ENCODE measurements around the gene DNAAF1.
A peak's percentile ranks its signal among the peaks of the same experiment; 100 is the strongest.

The DNAAF1 gene

GRCh38 chr16:84144209-84144858, 774 bp upstream of the DNAAF1 start:
- H3K27ac ChIP-seq (ENCODE audit: low read length), result peak overlapping the region; percentile 76
- no peak for TF ChIP-seq EZH2 (IDR thresholded peaks at IDR 0.05; ENCODE audit: borderline replicate concordance, low read depth, low read length, severe bottlenecking)
- peak; percentile 44 for TF ChIP-seq CTCF (IDR thresholded peaks at IDR 0.05; ENCODE audit: borderline replicate concordance, extremely low read depth, low read length, poor library complexity, severe bottlenecking)

GRCh38 chr16:84150926-84151325, 5.8 kb downstream of the DNAAF1 start:
- H3K27ac ChIP-seq (ENCODE audit: low read length), result no peak overlapping the region
- DNase-seq (no peak), ATAC-seq (ENCODE audit: insufficient read depth, low read depth) (no peak)
- H3K4me2 ChIP-seq (ENCODE audit: insufficient read depth, low read length), result no peak overlapping the region
- no peak overlapping the region for H3K4me3 ChIP-seq (ENCODE audit: low read depth in 1 of 2, low read length in 2 of 2)
- no peaks in the 10 kb centered on the region for H3K9me3 ChIP-seq (ENCODE audit: insufficient read depth, low read length, severe bottlenecking)
- H3K9ac ChIP-seq (ENCODE audit: low read depth, low read length), result no peak overlapping the region
- no peaks in the 10 kb centered on the region for H3K27me3 ChIP-seq (ENCODE audit: insufficient read depth, low read length, poor library complexity)
- H3K36me3 ChIP-seq (ENCODE audit: insufficient read depth, low read length), result no peaks in the 10 kb centered on the region
- TF ChIP-seq EZH2 (IDR thresholded peaks at IDR 0.05; ENCODE audit: borderline replicate concordance, low read depth, low read length, severe bottlenecking), result no peak
- no peaks in the 10 kb centered on the region for H3K4me1 ChIP-seq (ENCODE audit: insufficient read depth, low read length)
- no peak overlapping the region for H2AFZ ChIP-seq (ENCODE audit: low read depth, low read length)
- H3K79me2 ChIP-seq (ENCODE audit: insufficient read depth, low read length), result no peaks in the 10 kb centered on the region
- no peaks in the 10 kb centered on the region; the same call in 1 of the 2 replicates for H4K20me1 ChIP-seq (ENCODE audit: insufficient read depth, low read length)

More at GRCh38 chr16:84144209-84144858, 774 bp upstream of the DNAAF1 start:
- peak overlapping the region; percentile 100 for H3K4me2 ChIP-seq (ENCODE audit: insufficient read depth, low read length)
- no peaks in the 10 kb centered on the region for H3K9me3 ChIP-seq (ENCODE audit: insufficient read depth, low read length, severe bottlenecking)
- H3K4me1 ChIP-seq (ENCODE audit: insufficient read depth, low read length), result peaks cover 52% of the 10 kb centered on the region
- ATAC-seq (ENCODE audit: insufficient read depth, low read depth) (peak; percentile 51), DNase-seq (peak; percentile 50)
- H3K36me3 ChIP-seq (ENCODE audit: insufficient read depth, low read length), result peaks cover 3% of the 10 kb centered on the region; the same call in 1 of the 2 replicates
- peak overlapping the region; percentile 78 for H3K9ac ChIP-seq (ENCODE audit: low read depth, low read length)
- no peaks in the 10 kb centered on the region for H3K27me3 ChIP-seq (ENCODE audit: insufficient read depth, low read length, poor library complexity)
- peak overlapping the region; percentile 74 for H2AFZ ChIP-seq (ENCODE audit: low read depth, low read length)
- H3K79me2 ChIP-seq (ENCODE audit: insufficient read depth, low read length), result peaks cover 54% of the 10 kb centered on the region
- peaks cover 22% of the 10 kb centered on the region for H4K20me1 ChIP-seq (ENCODE audit: insufficient read depth, low read length)
- peak overlapping the region; percentile 97 to 98 for H3K4me3 ChIP-seq (ENCODE audit: low read depth in 1 of 2, low read length in 2 of 2)

- no peak overlapping the region for H3K9ac ChIP-seq (ENCODE audit: low read depth, low read length)
- no peak overlapping the region for H3K27ac ChIP-seq (ENCODE audit: low read length)
- no peaks in the 10 kb centered on the region for H3K79me2 ChIP-seq (ENCODE audit: insufficient read depth, low read length)
- H3K4me3 ChIP-seq (ENCODE audit: low read depth in 1 of 2, low read length in 2 of 2), result no peak overlapping the region
- H2AFZ ChIP-seq (ENCODE audit: low read depth, low read length), result no peak overlapping the region
- no peak overlapping the region for H3K4me2 ChIP-seq (ENCODE audit: insufficient read depth, low read length)
- H3K36me3 ChIP-seq (ENCODE audit: insufficient read depth, low read length), result no peaks in the 10 kb centered on the region
- no peak for ATAC-seq (ENCODE audit: insufficient read depth, low read depth)
- no peaks in the 10 kb centered on the region for H3K27me3 ChIP-seq (ENCODE audit: insufficient read depth, low read length, poor library complexity)
- no peaks in the 10 kb centered on the region for H4K20me1 ChIP-seq (ENCODE audit: insufficient read depth, low read length)
- no peak for DNase-seq
- H3K9me3 ChIP-seq (ENCODE audit: insufficient read depth, low read length, severe bottlenecking), result no peaks in the 10 kb centered on the region
- TF ChIP-seq CTCF (IDR thresholded peaks at IDR 0.05; ENCODE audit: borderline replicate concordance, extremely low read depth, low read length, poor library complexity, severe bottlenecking), result no peak
- TF ChIP-seq EZH2 (IDR thresholded peaks at IDR 0.05; ENCODE audit: borderline replicate concordance, low read depth, low read length, severe bottlenecking), result no peak
- H3K4me1 ChIP-seq (ENCODE audit: insufficient read depth, low read length), result no peaks in the 10 kb centered on the region
Measured at GRCh38 chr16:84153660-84154214, 8.6 kb downstream of the DNAAF1 start.

GRCh38 chr16:84155226-84155625, 10.1 kb downstream of the DNAAF1 start:
- Histone ChIP-seq H3K9me3 (ENCODE audit: insufficient read depth, low read length, severe bottlenecking) (no peaks in the 10 kb centered on the region), H3K79me2 (ENCODE audit: insufficient read depth, low read length) (no peaks in the 10 kb centered on the region), H3K4me3 (ENCODE audit: low read depth in 1 of 2, low read length in 2 of 2) (no peak overlapping the region), H3K9ac (ENCODE audit: low read depth, low read length) (no peak overlapping the region), H3K27ac (ENCODE audit: low read length) (no peak overlapping the region), H4K20me1 (ENCODE audit: insufficient read depth, low read length) (no peaks in the 10 kb centered on the region), H2AFZ (ENCODE audit: low read depth, low read length) (no peak overlapping the region), H3K4me2 (ENCODE audit: insufficient read depth, low read length) (no peak overlapping the region), H3K27me3 (ENCODE audit: insufficient read depth, low read length, poor library complexity) (no peaks in the 10 kb centered on the region), H3K36me3 (ENCODE audit: insufficient read depth, low read length) (no peaks in the 10 kb centered on the region), H3K4me1 (ENCODE audit: insufficient read depth, low read length) (no peaks in the 10 kb centered on the region)
- ATAC-seq (ENCODE audit: insufficient read depth, low read depth) (no peak), DNase-seq (no peak)
- no peak for TF ChIP-seq CTCF (IDR thresholded peaks at IDR 0.05; ENCODE audit: borderline replicate concordance, extremely low read depth, low read length, poor library complexity, severe bottlenecking)
- TF ChIP-seq EZH2 (IDR thresholded peaks at IDR 0.05; ENCODE audit: borderline replicate concordance, low read depth, low read length, severe bottlenecking), result no peak
